Umbilical cord (tissue), 2 donors: Measurements from ENCODE around the gene DIO2. TPM values are rescaled to one million over a fixed set of nuclear protein-coding genes. Genes with fewer than 3 reads are reported as not detected.

Source experiments
- DNase-seq: peaks from one replicate; pipeline ENCODE4 v3.0.0-alpha.2; 2015; ENCODE audit warnings: low spot score
- total RNA-seq: library from RNA; depleted of rRNA; stranded (reverse); fragments of >200 nt; gene quantifications from one replicate; pipeline ENCODE4 v1.2.3, GENCODE V29; 2014; ENCODE audit warnings: low replicate concordance; ENCODE audit not compliant: insufficient read depth

DIO2 gene
- total RNA-seq, 1 donor from 2014 or later, result 4.8 TPM

GRCh38 chr14:80167793-80168448, 43.4 kb downstream of the DIO2 start:
- DNase-seq, result no peak

- DNase-seq, result no peak
These were observed 46.1 kb downstream of the DIO2 start for GRCh38 chr14:80164991-80165721.

GRCh38 chr14:80152763-80153162, 58.5 kb downstream of the DIO2 start:
- DNase-seq, result no peak

GRCh38 chr14:80152166-80152565, 59.1 kb downstream of the DIO2 start:
- DNase-seq, result peak; percentile 75

GRCh38 chr14:80150301-80150700, 61.0 kb downstream of the DIO2 start:
- no peak for DNase-seq
